UCSD-AML1 (cell line): ENCODE results near the gene GCN1.

Experiments
- DNase-seq: peaks from one replicate; lab custom pipeline; 2025; ENCODE audit not compliant: unreplicated experiment; lab: John Stamatoyannopoulos, UW

Gene GCN1

GRCh38 chr12:120190985-120191480, 3.5 kb downstream of the GCN1 start:
- no peak for DNase-seq

- DNase-seq, result no peak
Measured at GRCh38 chr12:120190386-120190785, 4.1 kb downstream of the GCN1 start.

- no peak for DNase-seq
Measured at GRCh38 chr12:120186654-120187053, 7.9 kb downstream of the GCN1 start.

GRCh38 chr12:120183211-120183631, 11.3 kb downstream of the GCN1 start:
- DNase-seq, result no peak

- no peak for DNase-seq
Measured at GRCh38 chr12:120181991-120182631, 12.4 kb downstream of the GCN1 start.

GRCh38 chr12:120180975-120181374, 13.5 kb downstream of the GCN1 start:
- DNase-seq, result no peak

GRCh38 chr12:120175537-120175936, 19.0 kb downstream of the GCN1 start:
- DNase-seq, result no peak

GRCh38 chr12:120175062-120175461, 19.5 kb downstream of the GCN1 start:
- DNase-seq, result no peak

GRCh38 chr12:120172053-120172452, 22.5 kb downstream of the GCN1 start:
- DNase-seq, result no peak

GRCh38 chr12:120170631-120171030, 23.9 kb downstream of the GCN1 start:
- no peak for DNase-seq

- no peak for DNase-seq
Measured at GRCh38 chr12:120169946-120170345, 24.6 kb downstream of the GCN1 start.

GRCh38 chr12:120168337-120168736, 26.2 kb downstream of the GCN1 start:
- no peak for DNase-seq

- DNase-seq, result no peak
Measured at GRCh38 chr12:120167529-120168095, 26.9 kb downstream of the GCN1 start.

GRCh38 chr12:120164293-120164692, 30.2 kb downstream of the GCN1 start:
- DNase-seq, result no peak

- no peak for DNase-seq
Measured at GRCh38 chr12:120162763-120163162, 31.8 kb downstream of the GCN1 start.

- DNase-seq, result no peak
Measured at GRCh38 chr12:120161852-120162251, 32.7 kb downstream of the GCN1 start.

- DNase-seq, result no peak
Measured at GRCh38 chr12:120159509-120160237, 34.8 kb downstream of the GCN1 start.

GRCh38 chr12:120158351-120158750, 36.2 kb downstream of the GCN1 start:
- no peak for DNase-seq

- DNase-seq, result no peak
Measured at GRCh38 chr12:120157678-120158077, 36.8 kb downstream of the GCN1 start.

- DNase-seq, result no peak
Measured at GRCh38 chr12:120156315-120157259, 37.9 kb downstream of the GCN1 start.

- DNase-seq, result no peak
Measured at GRCh38 chr12:120155072-120155471, 39.4 kb downstream of the GCN1 start.
